GM19468 (cell line): ENCODE measurements around the gene ABCC4.
"Not testable (repeated sequence)": the region's sequence is repeated elsewhere in the genome, so short reads cannot be mapped to it uniquely, and the experiment has no call there.

Experiments
- ATAC-seq: cut with Tn5 transposase; IDR thresholded peaks from one replicate; pipeline ENCODE4 v1.9.1; 2021; ENCODE audit warnings: mild to moderate bottlenecking, moderate library complexity, moderate number of reproducible peaks; ENCODE audit not compliant: unreplicated experiment; ENCODE audit errors: extremely low read depth

ABCC4 gene

GRCh38 chr13:95168191-95168590 lies 133.1 kb downstream of the ABCC4 start:
- no peak for ATAC-seq

GRCh38 chr13:95167003-95167402 lies 134.2 kb downstream of the ABCC4 start:
- ATAC-seq, result not testable (repeated sequence)

GRCh38 chr13:95164830-95165229 lies 136.4 kb downstream of the ABCC4 start:
- no peak for ATAC-seq

DNA sequence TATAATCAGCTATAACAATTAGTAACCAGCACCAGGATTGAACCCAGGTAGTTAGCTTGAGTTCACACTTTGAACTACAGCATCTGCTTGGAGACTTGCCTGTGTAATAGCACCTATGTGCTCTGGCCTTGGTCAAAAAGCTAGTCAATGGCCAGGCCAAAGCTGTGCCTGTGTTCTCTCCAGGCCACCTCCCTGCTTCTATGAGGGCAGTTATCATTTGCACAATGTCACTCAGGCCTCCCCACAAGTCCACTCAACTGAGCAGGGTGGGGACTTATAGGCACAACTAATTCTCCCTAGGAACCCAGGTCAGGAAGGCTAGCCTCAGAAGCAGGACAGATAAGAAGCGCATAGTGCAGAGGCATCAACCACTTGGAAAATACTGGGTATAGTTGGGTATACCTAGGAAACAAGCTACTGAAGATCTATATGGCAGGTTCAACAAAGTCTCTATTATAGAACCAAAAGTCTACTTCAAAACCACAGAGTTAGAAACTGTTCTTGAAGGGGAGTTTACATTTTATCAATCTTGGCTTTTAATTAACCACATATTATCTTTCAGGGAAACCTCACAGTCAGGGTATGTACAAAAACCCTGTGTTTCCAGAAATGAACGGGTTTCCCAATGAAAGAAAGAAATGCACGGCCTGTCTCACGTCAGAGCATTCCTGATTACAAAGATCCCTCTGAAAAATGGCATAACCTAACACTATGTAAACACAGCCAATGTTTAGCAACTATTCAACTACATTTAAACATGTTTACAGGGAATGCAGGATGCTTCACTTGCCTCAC lies 140.9 kb downstream of the ABCC4 start:
- ATAC-seq, result no peak

GRCh38 chr13:95159458-95159857 lies 141.8 kb downstream of the ABCC4 start:
- no peak for ATAC-seq

DNA sequence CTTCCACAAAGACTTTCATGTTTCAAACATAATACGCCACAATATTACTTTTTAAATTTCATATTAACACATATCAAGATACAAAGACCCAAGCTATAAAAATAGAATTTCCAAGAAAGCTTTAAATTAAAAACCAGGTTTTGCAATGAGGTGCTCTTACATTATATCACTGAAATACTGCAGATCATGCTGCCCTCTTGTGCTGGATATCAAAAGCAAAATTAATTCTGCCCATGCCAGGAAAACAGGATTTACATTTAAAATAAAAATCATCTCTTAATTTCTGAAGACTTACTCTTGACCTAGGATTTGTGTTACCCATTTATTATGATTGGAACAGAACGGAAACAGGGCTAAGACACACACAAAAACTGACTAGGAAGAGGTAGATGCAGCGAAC lies 145.0 kb downstream of the ABCC4 start:
- no peak for ATAC-seq

DNA sequence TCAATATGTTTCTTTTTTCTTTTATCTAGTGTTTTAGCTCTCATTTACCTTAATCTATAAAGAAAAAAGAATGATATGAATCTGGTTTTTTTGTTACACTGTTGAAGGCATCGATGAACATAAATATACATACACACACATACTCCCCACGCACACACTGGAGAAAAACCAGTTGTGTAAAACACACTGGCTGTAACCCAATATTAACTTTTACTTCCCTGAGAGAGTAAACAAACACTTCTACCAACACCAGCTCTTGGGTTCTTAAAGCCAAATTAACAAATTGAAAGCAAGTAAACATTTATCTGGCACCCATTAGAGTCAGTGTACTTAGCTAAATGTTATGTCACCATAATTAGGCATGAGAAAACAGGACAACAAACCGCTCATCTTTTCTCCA lies 145.7 kb downstream of the ABCC4 start:
- ATAC-seq, result no peak

DNA sequence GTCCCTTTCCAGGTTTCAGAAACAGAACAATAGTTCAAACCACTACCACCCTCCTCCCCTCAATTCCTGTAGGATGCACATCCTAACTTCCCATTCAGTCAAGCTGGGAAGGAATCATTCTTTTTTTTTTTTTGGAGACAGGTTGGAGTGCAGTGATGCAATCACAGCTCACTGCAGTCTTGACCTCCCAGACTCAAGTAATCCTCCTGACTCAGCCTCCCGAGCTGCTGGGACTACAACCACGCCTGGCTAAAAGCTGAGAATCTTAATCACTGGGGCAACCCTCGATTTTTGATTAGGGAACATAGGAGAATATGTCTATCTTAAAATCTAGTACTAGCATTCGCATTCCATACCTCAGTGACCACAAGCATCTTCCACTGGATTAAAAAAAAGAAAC lies 146.2 kb downstream of the ABCC4 start:
- no peak for ATAC-seq

DNA sequence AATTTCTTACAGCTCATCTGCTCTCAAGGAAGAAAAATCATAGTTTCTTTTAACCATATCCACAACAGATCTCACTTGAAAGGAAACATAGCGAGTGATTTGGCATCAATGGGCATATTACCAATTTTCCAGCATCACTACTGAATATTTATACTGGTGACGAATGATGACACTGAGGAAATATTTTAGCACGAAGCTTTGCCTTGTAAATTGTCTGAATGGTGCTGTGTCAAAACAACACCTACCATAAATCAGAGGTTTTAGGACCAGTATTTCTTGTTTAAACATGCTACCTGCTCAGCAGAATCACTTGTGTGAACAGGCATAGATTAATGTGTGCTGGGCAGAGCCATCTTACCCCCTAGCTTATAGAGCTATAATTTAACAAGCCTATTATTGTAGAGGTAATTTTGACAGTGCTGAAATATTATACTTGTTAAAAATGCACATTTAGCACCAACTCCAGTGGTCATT lies 146.8 kb downstream of the ABCC4 start:
- ATAC-seq, result no peak

GRCh38 chr13:95153647-95154412 lies 147.4 kb downstream of the ABCC4 start:
- no peak for ATAC-seq

DNA sequence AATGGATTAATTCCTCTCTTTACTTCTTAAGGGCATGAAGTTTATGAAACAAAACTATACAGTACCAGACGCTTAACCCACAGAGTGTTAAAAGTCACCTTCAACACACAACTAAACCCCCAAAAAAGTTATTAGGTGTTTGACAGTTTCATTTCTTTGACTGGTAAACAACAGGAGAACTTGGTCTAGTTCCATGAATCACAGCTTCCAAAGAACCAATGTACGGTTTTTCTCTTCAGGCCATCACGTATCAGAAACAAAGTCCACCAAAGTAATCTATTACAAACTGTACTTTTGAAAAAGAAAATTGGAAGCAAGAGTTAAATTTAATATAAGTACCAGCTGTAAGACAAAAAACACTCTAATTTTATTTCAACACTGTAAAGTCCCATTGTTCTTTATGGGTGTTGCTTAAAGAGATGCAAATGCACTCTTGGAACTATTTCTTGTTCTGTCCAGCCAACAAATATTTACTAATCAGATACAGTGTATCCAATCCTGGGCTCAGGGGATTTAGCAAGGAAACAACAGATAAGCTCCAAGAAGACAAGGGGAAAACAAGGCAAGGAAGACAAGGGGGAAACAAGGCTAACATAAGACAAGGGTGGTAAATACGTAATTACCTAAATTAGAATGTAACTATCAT lies 149.2 kb downstream of the ABCC4 start:
- ATAC-seq, result no peak

DNA sequence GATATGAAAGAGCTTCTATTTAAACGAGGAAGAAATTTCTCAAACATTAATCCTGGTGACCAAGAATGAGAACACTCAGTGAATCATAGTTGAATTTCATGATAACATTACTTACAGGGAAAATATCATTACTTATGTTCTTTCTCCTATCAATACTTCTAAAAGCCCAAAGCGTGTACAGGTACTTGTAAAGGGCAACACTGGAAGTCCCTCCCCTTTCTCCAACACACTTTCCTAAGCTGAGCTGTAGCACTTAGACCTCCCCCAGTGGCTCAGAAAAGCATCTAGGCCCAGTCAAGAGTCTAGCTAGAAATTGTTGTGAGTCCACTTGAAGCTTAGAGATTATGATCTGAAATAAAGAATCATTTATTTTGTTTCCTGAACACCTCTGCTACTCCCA lies 150.7 kb downstream of the ABCC4 start:
- no peak for ATAC-seq

DNA sequence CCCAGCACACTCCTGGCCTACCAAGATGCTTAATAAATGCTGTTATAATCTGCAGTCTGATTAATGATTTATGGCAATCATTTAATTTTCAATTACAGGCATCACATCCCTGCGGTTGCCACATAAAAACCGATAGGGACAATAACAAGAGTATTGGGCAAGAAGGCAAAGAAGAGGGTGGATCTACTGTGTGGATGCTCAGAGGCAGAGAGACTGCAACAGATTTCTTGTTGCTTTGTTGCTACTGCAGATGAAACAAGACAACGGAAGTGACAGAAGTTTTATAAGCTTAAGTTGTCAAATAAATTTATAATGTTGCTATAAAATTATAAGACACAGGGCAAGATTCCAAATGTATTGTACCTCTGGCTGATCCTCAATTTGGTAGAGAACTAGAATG lies 154.8 kb downstream of the ABCC4 start:
- ATAC-seq, result no peak

DNA sequence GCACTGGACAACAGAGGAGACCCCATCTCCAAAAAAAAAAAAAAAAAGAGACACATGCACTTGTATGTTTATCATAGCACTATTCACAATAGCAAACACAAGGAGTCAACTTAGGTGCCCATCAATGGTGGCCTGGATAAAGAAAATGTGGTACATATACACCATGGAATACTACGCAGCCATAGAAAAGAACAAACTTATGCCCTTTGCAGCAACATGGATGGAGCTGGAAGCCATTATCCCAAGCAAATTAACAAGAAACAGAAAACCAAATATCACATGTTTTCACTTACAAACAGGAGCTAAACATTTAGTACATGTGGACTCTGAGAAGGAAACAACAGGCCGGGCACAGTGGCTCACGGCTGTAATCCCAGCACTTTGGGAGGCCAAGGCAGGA lies 155.7 kb downstream of the ABCC4 start:
- ATAC-seq, result no peak

DNA sequence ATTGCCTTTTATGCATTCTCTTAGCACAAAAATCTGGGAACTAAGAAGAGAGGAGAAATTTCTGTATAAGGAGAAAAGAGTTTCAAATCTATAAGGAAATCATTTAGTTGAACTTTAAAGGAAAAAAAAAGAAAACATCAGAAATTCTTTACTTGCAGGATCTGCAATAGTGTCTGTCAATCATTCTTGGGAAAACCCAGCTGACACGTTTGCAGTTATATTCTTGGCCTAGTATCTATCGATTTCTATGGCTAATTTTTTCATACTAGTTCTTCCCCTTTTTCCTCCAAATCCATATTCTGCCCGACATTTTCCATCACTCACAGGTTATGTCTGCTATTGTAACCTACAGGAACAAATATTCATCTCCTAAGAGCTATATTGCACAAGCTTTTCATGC lies 160.7 kb downstream of the ABCC4 start:
- no peak for ATAC-seq

GRCh38 chr13:95138876-95139585 lies 162.2 kb downstream of the ABCC4 start:
- no peak for ATAC-seq

GRCh38 chr13:95137096-95137495 lies 164.2 kb downstream of the ABCC4 start:
- ATAC-seq, result peak; percentile 33

GRCh38 chr13:95136638-95137037 lies 164.6 kb downstream of the ABCC4 start:
- no peak for ATAC-seq

GRCh38 chr13:95133498-95133897 lies 167.8 kb downstream of the ABCC4 start:
- ATAC-seq, result no peak

DNA sequence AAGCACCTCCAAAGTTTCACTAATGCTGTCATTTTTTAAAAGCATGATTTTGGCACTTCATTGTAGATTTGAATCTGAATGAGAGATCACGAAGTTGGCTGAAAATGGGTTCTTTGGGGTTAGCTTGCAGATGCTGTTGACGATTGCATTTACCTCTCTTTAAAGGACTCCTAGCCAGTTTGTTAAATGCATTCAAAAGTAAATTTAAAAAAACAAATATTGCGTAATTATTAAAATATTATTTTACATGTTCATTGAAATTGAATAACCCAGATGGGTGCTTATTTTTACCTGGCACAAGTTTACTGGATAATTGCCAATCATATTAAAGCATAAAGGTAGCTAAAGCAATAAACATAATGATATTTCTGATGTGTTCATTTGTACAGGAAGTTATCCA lies 172.2 kb downstream of the ABCC4 start:
- no peak for ATAC-seq
